Lung (tissue), 12 donors: ENCODE results near the gene HACL1. TPM values are rescaled to one million over a fixed set of nuclear protein-coding genes. Genes with fewer than 3 reads are reported as not detected.

Source experiments
- ATAC-seq: fragments of 200-7000 bp; cut with Tn5 transposase; one replicate; pipeline ENCODE4 v1.9.1; 2020; ENCODE audit warnings: moderate number of reproducible peaks; ENCODE audit not compliant: insufficient read depth, low FRiP score
- DNase-seq, 3 donors: peaks; one replicate each; pipeline ENCODE4 v3.0.0-alpha.2; 2013 to 2017
- H3K27ac ChIP-seq, 2 donors: one replicate each; pipeline ENCODE4 v1.5.1; 2013; ENCODE audit warnings: mild to moderate bottlenecking in 2 of 2, moderate library complexity in 2 of 2, control low read depth in 1 of 2, inconsistent platforms in 1 of 2, low read depth in 1 of 2, low read length in 1 of 2
- H3K27me3 ChIP-seq, 3 donors: one replicate each; pipeline ENCODE4 v1.5.1; 2013; ENCODE audit warnings: low read length in 2 of 3; ENCODE audit not compliant: control insufficient read depth in 3 of 3, insufficient read depth in 3 of 3
- H3K36me3 ChIP-seq, 4 donors: one replicate each; pipeline ENCODE4 v1.5.1; 2013; ENCODE audit warnings: low read length in 4 of 4, mild to moderate bottlenecking in 1 of 4, moderate library complexity in 1 of 4; ENCODE audit not compliant: control insufficient read depth in 4 of 4, insufficient read depth in 4 of 4
- H3K4me1 ChIP-seq, 5 donors: one replicate each; pipeline ENCODE4 v1.5.1; 2013; ENCODE audit warnings: low read length in 5 of 5, mild to moderate bottlenecking in 2 of 5, moderate library complexity in 1 of 5; ENCODE audit not compliant: control insufficient read depth in 5 of 5, insufficient read depth in 5 of 5
- H3K4me3 ChIP-seq: one replicate; pipeline ENCODE4 v1.5.1; 2013; ENCODE audit warnings: mild to moderate bottlenecking, control low read depth, moderate library complexity
- H3K9ac ChIP-seq, 2 donors: one replicate each; pipeline ENCODE4 v1.5.1; 2013; ENCODE audit warnings: low read length in 2 of 2, control low read depth in 1 of 2; ENCODE audit not compliant: insufficient read depth in 1 of 2
- H3K9me3 ChIP-seq, 4 donors: one replicate each; pipeline ENCODE4 v1.5.1; 2013; ENCODE audit warnings: low read length in 3 of 4, mild to moderate bottlenecking in 1 of 4, moderate library complexity in 1 of 4; ENCODE audit not compliant: control insufficient read depth in 4 of 4, insufficient read depth in 3 of 4
- CTCF ChIP-seq: IDR thresholded peaks from 2 replicates; pipeline ENCODE4 v1.5.1; 2012; ENCODE audit warnings: mild to moderate bottlenecking; ENCODE audit errors: control extremely low read depth, extremely low read depth
- WGBS, 2 donors: extraction: QIAGEN DNeasy Blood & Tissue Kit; methylation state at CpG; one replicate each; pipeline ENCODE4 v1.1.7; 2013; 5-methylcytosine and 5-hydroxymethylcytosine counted together
- polyA plus RNA-seq, 2 donors: library from polyadenylated mRNA; stranded (reverse); fragments of 200-250 nt; gene quantifications; one replicate each; pipeline ENCODE4 v1.2.1, GENCODE V29; 2013
- total RNA-seq, 2 donors: library from RNA; depleted of rRNA in 1 of 2; stranded (reverse); fragments of >200 nt in 1 of 2; gene quantifications; one replicate each; pipeline ENCODE4 v1.2.1, GENCODE V29; 2014 to 2021
- donor health status: control.
- donor health status: control.
- donor health status: Bipolar disorder and iron deficiency.
- donor health status: healthy.
- donor health status: DM: yes; HTN: yes; CAD: no.

The HACL1 gene
- total and polyA plus RNA-seq, 4 donors: 14.7 to 27.7 (median 21.6) TPM

DNA sequence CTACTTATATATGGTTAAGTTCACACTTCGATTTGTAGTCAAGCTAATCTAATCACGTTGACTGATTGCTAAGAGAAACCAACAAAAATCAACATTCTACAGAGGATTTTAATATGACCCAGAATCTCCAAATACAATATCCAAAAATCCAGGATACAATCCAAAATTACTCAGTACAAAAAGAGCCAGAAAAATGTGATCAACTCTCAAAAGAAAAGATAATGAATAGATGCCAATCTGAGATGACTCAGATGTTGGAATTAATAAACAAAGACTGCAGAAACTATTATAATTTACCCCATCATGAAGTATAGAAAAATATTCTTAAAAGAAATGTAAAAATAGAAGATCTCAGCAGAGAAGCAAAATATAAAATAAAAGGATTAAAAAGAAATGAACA lies 22.3 kb downstream of the HACL1 start:
- no peaks in the 10 kb centered on the region for H3K27me3 ChIP-seq
- no peak overlapping the region for H3K9ac ChIP-seq
- DNase-seq: no peak
- no peak overlapping the region for H3K27ac ChIP-seq
- H3K4me3 ChIP-seq: no peak overlapping the region
- no peaks in the 10 kb centered on the region for H3K9me3 ChIP-seq
- WGBS, 2 donors: 83 to 84% methylated on average over 2 of the region's 2 CpGs
- TF ChIP-seq CTCF: no peak
- H3K36me3 ChIP-seq: peaks cover 4 to 16% (median 12%) of the 10 kb centered on the region in 4 donors
- no peak for ATAC-seq
- no peaks in the 10 kb centered on the region for H3K4me1 ChIP-seq

DNA sequence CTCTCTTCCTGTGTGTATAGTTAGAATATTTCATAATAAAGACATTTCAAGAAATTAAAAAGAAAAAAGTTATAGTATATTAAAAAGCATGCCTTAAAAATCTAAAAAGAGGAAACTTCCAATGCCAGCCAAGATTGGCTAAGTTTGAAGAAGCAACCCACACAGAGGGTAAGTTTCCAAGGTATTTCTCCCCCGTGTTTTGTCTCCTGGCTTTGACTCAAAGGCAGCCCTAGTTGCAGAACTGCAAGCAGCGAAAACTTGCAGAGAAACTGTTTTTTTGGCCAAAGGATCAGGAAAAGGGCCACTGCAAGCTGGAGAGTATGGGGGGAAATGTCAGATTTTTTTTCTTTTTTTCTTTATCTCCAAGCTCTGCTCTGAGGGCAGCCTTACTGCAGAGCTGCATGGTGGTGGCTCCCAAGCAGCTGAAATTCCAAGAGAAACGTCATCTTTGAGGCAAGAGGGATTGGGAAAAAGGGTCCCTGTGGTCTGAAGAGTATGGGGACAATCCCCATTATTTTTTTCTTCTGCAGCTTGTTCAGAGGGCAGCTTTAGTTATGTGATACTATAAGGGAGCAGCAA lies 23.0 kb downstream of the HACL1 start:
- no peak for TF ChIP-seq CTCF
- Histone ChIP-seq H3K27me3 (no peaks in the 10 kb centered on the region), H3K9ac (no peak overlapping the region), H3K36me3 (peaks cover 4 to 16% (median 12%) of the 10 kb centered on the region in 4 donors), H3K27ac (no peak overlapping the region), H3K9me3 (no peaks in the 10 kb centered on the region), H3K4me3 (no peak overlapping the region), H3K4me1 (no peaks in the 10 kb centered on the region)
- no peak for DNase-seq
- 47 to 56% methylated on average over 3 of the region's 3 CpGs for WGBS, 2 donors
- no peak for ATAC-seq

- DNase-seq: no peak
- 62 to 86% methylated on average over 3 of the region's 3 CpGs for WGBS, 2 donors
- peaks cover 5 to 16% (median 9%) of the 10 kb centered on the region in 4 donors for H3K36me3 ChIP-seq
- no peak overlapping the region for H3K4me3 ChIP-seq
- no peak for TF ChIP-seq CTCF
- H3K4me1 ChIP-seq: no peaks in the 10 kb centered on the region
- H3K27ac ChIP-seq: no peak overlapping the region
- ATAC-seq: no peak
- no peaks in the 10 kb centered on the region for H3K27me3 ChIP-seq
- H3K9ac ChIP-seq: no peak overlapping the region
- H3K9me3 ChIP-seq: no peaks in the 10 kb centered on the region
Observed at GRCh38 chr3:15576475-15576874, 24.9 kb downstream of the HACL1 start.

DNA sequence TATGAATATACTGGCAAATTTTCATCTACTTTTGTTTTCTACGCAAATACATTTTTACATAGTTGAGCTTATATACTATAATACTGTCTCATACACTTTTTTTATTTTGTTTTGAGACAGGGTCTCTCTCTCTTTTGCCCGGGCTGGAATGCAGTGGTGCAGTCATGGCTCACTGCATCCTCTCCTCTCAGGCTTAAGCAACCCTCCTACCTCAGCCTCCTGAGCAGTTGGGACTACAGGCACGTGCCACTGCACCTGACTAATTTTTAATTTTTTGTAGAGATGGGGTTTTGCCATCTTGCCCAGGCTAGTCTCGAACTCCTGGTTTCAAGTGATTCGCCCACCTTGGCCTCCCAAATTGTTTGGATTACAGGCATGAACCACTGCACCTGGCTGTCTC lies 25.9 kb downstream of the HACL1 start:
- Histone ChIP-seq H3K27me3 (no peaks in the 10 kb centered on the region), H3K27ac (no peak overlapping the region), H3K9me3 (no peaks in the 10 kb centered on the region), H3K36me3 (peaks cover 3 to 14% (median 6%) of the 10 kb centered on the region in 4 donors), H3K4me1 (no peaks in the 10 kb centered on the region), H3K4me3 (no peak overlapping the region), H3K9ac (no peak overlapping the region)
- ATAC-seq: no peak
- 94 to 95% methylated on average over 5 of the region's 5 CpGs for WGBS, 2 donors
- no peak for TF ChIP-seq CTCF
- DNase-seq: no peak
